Astrocyte of the spinal cord (primary cell): Measurements from ENCODE around the gene SCN8A.

Source experiments
- DNase-seq: peaks from one replicate; pipeline ENCODE4 v3.0.0; 2011; ENCODE audit warnings: low read depth, low spot score
- H3K4me3 ChIP-seq: 2 replicates; pipeline ENCODE4 v1.5.1; 2011; ENCODE audit warnings: low read depth, mild to moderate bottlenecking, low read length, moderate library complexity
- CTCF ChIP-seq: IDR thresholded peaks from 2 replicates; pipeline ENCODE4 v1.5.1; 2012; ENCODE audit warnings: low read depth, mild to moderate bottlenecking, low read length, inconsistent platforms
- in situ Hi-C: cut with HindIII; loops from 2 replicates; pipeline ENCODE4 v1.10.0; 2017; ENCODE audit warnings: low sequenced_read_pairs

Gene SCN8A

GRCh38 chr12:51579321-51579850 lies 11.6 kb upstream of the SCN8A start:
- H3K4me3 ChIP-seq: no peak overlapping the region
- no peak for TF ChIP-seq CTCF
- DNase-seq: no peak
- in situ Hi-C loops: no loop called here

- no peak for TF ChIP-seq CTCF
- in situ Hi-C loops: no loop called here
- H3K4me3 ChIP-seq: no peak overlapping the region
- DNase-seq: no peak
Observed at GRCh38 chr12:51589060-51589459, 2.0 kb upstream of the SCN8A start.

GRCh38 chr12:51589557-51590176 lies 1.4 kb upstream of the SCN8A start:
- H3K4me3 ChIP-seq: no peak overlapping the region
- no peak for DNase-seq
- in situ Hi-C loops: no loop called here
- TF ChIP-seq CTCF: no peak

- in situ Hi-C loops: no loop called here
- TF ChIP-seq CTCF: peak; percentile 49
- peak overlapping the region; percentile 47 for H3K4me3 ChIP-seq
- DNase-seq: peak; percentile 49
Observed at GRCh38 chr12:51590347-51591015, 552 bp upstream of the SCN8A start.

GRCh38 chr12:51592034-51592705 lies 1.1 kb downstream of the SCN8A start:
- in situ Hi-C loops: no loop called here
- no peak for TF ChIP-seq CTCF
- DNase-seq: peak; percentile 16
- peak overlapping the region; percentile 20 for H3K4me3 ChIP-seq

- in situ Hi-C loops: no loop called here
- DNase-seq: no peak
- H3K4me3 ChIP-seq: no peak overlapping the region
- no peak for TF ChIP-seq CTCF
Observed at GRCh38 chr12:51593021-51593420, 2.0 kb downstream of the SCN8A start.
